ENCODE data around the gene STIP1. TPM values are rescaled to one million over a fixed set of nuclear protein-coding genes. Genes with fewer than 3 reads are reported as not detected.

STIP1 gene
- total and polyA plus RNA-seq, 4 experiments from 2014 or later: 37.1 to 106 (median 98.1) TPM

GRCh38 chr11:64251016-64251752 lies 65.2 kb downstream of the STIP1 start, which contains the start of gene PLCB3:
Gene PLCB3 (plus strand): TSS chr11:64251530. CDS start chr11:64251650, 120 bp downstream.
- Histone ChIP-seq H3K4me1 (ENCODE audit: insufficient read depth, low read length) (peaks cover 40% of the 10 kb centered on the region), H3K27ac (ENCODE audit: low read depth, low read length) (peak within 1 kb of the TSS; percentile 36), H3K36me3 (ENCODE audit: insufficient read depth, low read length) (no peaks in the 10 kb centered on the region), H3K4me3 (ENCODE audit: low read length in 2 of 2) (peak within 1 kb of the TSS; percentile 17 to 56), H3K9me3 (ENCODE audit: control insufficient read depth in 1 of 2, low read length in 2 of 2) (no peaks in the 10 kb centered on the region), H3K27me3 (ENCODE audit: insufficient read depth, low read length) (no peaks in the 10 kb centered on the region)
- POLR2A ChIA-PET (ENCODE audit: partially characterized antibody): interaction anchor here (1.1 to 38.9 kb wide), 12 partner anchors 9 to 67 kb away, joined by 3 to 937 read pairs (median 12); partner anchors contain the start of genes BAD, DNAJC4, FERMT3 and FKBP2
- peaks cover 5 to 40% (median 16%) of the 10 kb centered on the region in 4 donors for H3K4me1 Mint-ChIP-seq
- H3K27ac Mint-ChIP-seq: peak within 1 kb of the TSS; percentile 81 to 89 (median 85)
- H3K9me3 Mint-ChIP-seq: no peaks in the 10 kb centered on the region
- peak within 1 kb of the TSS; percentile 84 to 89 (median 88) for H3K4me3 Mint-ChIP-seq
- H3K27me3 Mint-ChIP-seq: no peaks in the 10 kb centered on the region
- intact Hi-C loops (cut with micrococcal nuclease): loop anchor here (1.0 kb wide), 4 partner anchors 18 to 50 kb away; partner anchors contain the start of gene DNAJC4
- peak; percentile 53 to 55 (median 53) for DNase-seq
- peaks cover 0 to 2% of the 10 kb centered on the region in 2 donors for H3K36me3 Mint-ChIP-seq
- CTCF ChIA-PET (ENCODE audit: partially characterized antibody): interaction anchor here (0.6 to 10.5 kb wide), 20 partner anchors 8 to 1686 kb away, joined by 3 to 121 read pairs (median 6); partner anchors contain the start of genes CATSPERZ, DNAJC4, ESRRA and FERMT3

GRCh38 chr11:64251753-64252002 lies 65.7 kb downstream of the STIP1 start:
- POLR2A ChIA-PET (ENCODE audit: partially characterized antibody): interaction anchor here (1.2 to 38.9 kb wide), 9 partner anchors 9 to 66 kb away, joined by 3 to 937 read pairs (median 23); partner anchors contain the start of genes DNAJC4, FERMT3, FKBP2 and GPR137
- DNase-seq: no peak
- Histone ChIP-seq H3K9me3 (ENCODE audit: control insufficient read depth in 1 of 2, low read length in 2 of 2) (no peaks in the 10 kb centered on the region), H3K27ac (ENCODE audit: low read depth, low read length) (peak overlapping the region; percentile 36), H3K27me3 (ENCODE audit: insufficient read depth, low read length) (no peaks in the 10 kb centered on the region), H3K4me1 (ENCODE audit: insufficient read depth, low read length) (peaks cover 40% of the 10 kb centered on the region), H3K36me3 (ENCODE audit: insufficient read depth, low read length) (peaks cover 3% of the 10 kb centered on the region), H3K4me3 (ENCODE audit: low read length in 2 of 2) (peak overlapping the region; percentile 17 to 56)
- H3K36me3 Mint-ChIP-seq: peaks cover 0 to 3% of the 10 kb centered on the region in 2 donors
- intact Hi-C loops (cut with micrococcal nuclease): loop anchor here (1.0 kb wide), 4 partner anchors 18 to 50 kb away; partner anchors contain the start of gene DNAJC4
- H3K4me1 Mint-ChIP-seq: peaks cover 5 to 40% (median 15%) of the 10 kb centered on the region in 4 donors
- H3K27me3 Mint-ChIP-seq: no peaks in the 10 kb centered on the region
- H3K9me3 Mint-ChIP-seq: no peaks in the 10 kb centered on the region
- CTCF ChIA-PET (ENCODE audit: partially characterized antibody): interaction anchor here (1.7 to 10.5 kb wide), 6 partner anchors 10 to 66 kb away, joined by 4 to 121 read pairs (median 30); partner anchors contain the start of genes CATSPERZ, ESRRA, FERMT3 and PRDX5
- peak overlapping the region; percentile 81 to 89 (median 86) for H3K4me3 Mint-ChIP-seq
- peak overlapping the region in 6 of 7 donors; percentile 53 to 88 (median 83) for H3K27ac Mint-ChIP-seq

DNA sequence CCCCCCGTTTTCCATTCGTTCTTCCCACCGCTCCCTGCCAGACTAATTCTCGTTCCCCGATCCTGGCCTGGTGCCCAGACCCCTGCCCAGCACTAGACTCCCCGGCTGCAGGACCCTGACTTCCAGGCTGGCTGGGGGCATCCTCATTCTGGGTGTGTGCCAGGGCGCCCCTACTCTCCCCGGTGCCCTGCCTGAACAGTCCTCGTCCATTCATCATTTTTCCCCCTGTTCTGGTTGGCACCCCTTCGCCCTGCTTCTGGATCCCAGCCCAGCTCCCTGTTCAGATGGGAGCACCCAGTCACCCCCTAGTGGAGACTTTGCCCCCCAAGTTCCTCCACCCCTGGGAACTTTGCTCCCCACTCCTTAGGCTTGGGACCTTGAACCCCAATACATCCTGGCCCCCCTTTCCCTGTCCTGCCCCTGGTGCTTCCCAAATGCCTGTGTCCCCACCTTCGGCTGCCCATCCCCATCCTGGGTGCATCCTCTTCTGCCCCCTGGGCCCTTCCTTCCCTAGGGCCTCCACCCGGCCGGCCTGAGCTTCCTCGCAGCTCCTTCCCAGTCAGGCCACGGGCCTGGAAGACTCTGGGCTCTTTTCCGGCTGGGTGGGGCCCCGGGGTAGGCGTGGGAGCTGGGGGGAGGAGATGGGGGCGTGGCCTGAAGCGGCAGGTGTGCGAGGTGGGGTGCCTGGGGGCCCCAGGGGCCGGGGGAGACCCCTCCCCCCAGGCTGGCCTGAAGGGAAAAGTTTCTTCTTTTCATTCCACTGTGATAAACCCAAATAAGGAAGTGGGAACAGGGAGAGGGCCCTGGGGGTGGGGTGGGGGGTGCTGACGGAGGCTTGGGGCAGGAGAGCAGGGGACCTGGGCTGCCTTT lies 66.3 kb downstream of the STIP1 start:
- peak overlapping the region; percentile 53 to 88 (median 82) for H3K27ac Mint-ChIP-seq
- Histone ChIP-seq H3K4me1 (ENCODE audit: insufficient read depth, low read length) (peaks cover 36% of the 10 kb centered on the region), H3K36me3 (ENCODE audit: insufficient read depth, low read length) (peaks cover 3% of the 10 kb centered on the region), H3K9me3 (ENCODE audit: control insufficient read depth in 1 of 2, low read length in 2 of 2) (no peaks in the 10 kb centered on the region), H3K4me3 (ENCODE audit: low read length in 2 of 2) (peak overlapping the region; percentile 17 to 56), H3K27me3 (ENCODE audit: insufficient read depth, low read length) (no peaks in the 10 kb centered on the region), H3K27ac (ENCODE audit: low read depth, low read length) (peak overlapping the region; percentile 36)
- no peaks in the 10 kb centered on the region for H3K9me3 Mint-ChIP-seq
- peak in 1 of 5 donors; percentile 17 for DNase-seq
- CTCF ChIA-PET (ENCODE audit: partially characterized antibody): interaction anchor here (1.7 to 10.5 kb wide), 6 partner anchors 9 to 65 kb away, joined by 4 to 121 read pairs (median 30); partner anchors contain the start of genes CATSPERZ, ESRRA, FERMT3 and PRDX5
- peaks cover 0 to 4% of the 10 kb centered on the region in 2 donors for H3K36me3 Mint-ChIP-seq
- POLR2A ChIA-PET (ENCODE audit: partially characterized antibody): interaction anchor here (1.2 to 38.9 kb wide), 9 partner anchors 10 to 66 kb away, joined by 3 to 937 read pairs (median 23); partner anchors contain the start of genes DNAJC4, FERMT3, FKBP2 and GPR137
- intact Hi-C loops (cut with micrococcal nuclease): no loop called here
- H3K27me3 Mint-ChIP-seq: no peaks in the 10 kb centered on the region
- H3K4me1 Mint-ChIP-seq: peaks cover 5 to 36% (median 13%) of the 10 kb centered on the region in 4 donors
- H3K4me3 Mint-ChIP-seq: peak overlapping the region; percentile 81 to 89 (median 86)

DNA sequence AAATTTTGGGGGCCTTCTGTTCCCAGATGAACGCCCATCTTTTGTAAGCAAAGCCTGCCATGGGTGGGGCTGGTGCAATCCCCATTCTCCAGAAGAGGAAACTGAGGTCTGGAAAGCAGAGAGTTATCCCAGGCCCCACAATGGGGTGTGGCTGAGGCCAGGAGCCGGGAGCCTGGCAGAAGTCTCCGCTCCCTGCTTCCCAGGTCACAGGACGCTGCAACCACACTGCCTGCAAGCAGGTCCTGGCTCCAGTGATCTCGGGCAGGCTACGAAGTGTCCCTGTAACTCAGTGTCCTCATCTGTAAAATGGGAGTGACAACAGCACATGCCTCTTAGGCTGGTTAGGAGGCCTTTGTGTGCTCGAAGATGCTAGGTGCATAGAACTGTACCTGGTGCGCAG lies 67.1 kb downstream of the STIP1 start:
- H3K27ac ChIP-seq (ENCODE audit: low read depth, low read length): no peak overlapping the region

GRCh38 chr11:64253481-64253880 lies 67.5 kb downstream of the STIP1 start:
- Histone ChIP-seq H3K4me3 (ENCODE audit: low read length in 2 of 2) (no peak overlapping the region), H3K36me3 (ENCODE audit: insufficient read depth, low read length) (peaks cover 3% of the 10 kb centered on the region), H3K4me1 (ENCODE audit: insufficient read depth, low read length) (peaks cover 31% of the 10 kb centered on the region), H3K9me3 (ENCODE audit: control insufficient read depth in 1 of 2, low read length in 2 of 2) (no peaks in the 10 kb centered on the region), H3K27ac (ENCODE audit: low read depth, low read length) (no peak overlapping the region), H3K27me3 (ENCODE audit: insufficient read depth, low read length) (no peaks in the 10 kb centered on the region)
- Mint-ChIP-seq H3K4me3 (peak overlapping the region in 5 of 8 donors; percentile 2 to 55 (median 39)), H3K9me3 (no peaks in the 10 kb centered on the region), H3K27ac (peak overlapping the region in 2 of 7 donors; percentile 55 to 59), H3K27me3 (no peaks in the 10 kb centered on the region), H3K36me3 (peaks cover 0 to 9% of the 10 kb centered on the region in 2 donors), H3K4me1 (peaks cover 5 to 29% (median 9%) of the 10 kb centered on the region in 4 donors)
- intact Hi-C loops (cut with micrococcal nuclease): no loop called here
- DNase-seq: no peak
- ChIA-PET CTCF (ENCODE audit: partially characterized antibody) (interaction anchor here (0.6 to 1.4 kb wide), 8 partner anchors 9 to 51 kb away, joined by 3 to 5 read pairs (median 3); partner anchors contain the start of gene FERMT3), POLR2A (ENCODE audit: partially characterized antibody) (interaction anchor here (1.0 to 1.8 kb wide), 3 partner anchors 8 to 17 kb away, joined by 3 to 6 read pairs (median 6); no protein-coding TSS in a partner anchor)

More for the DNA sequence above, 67.1 kb downstream of the STIP1 start:
- intact Hi-C loops (cut with micrococcal nuclease): no loop called here
- no peak for DNase-seq
- Mint-ChIP-seq H3K4me3 (peak overlapping the region; percentile 2 to 66 (median 42)), H3K27ac (peak overlapping the region in 2 of 7 donors; percentile 7 to 55), H3K27me3 (no peaks in the 10 kb centered on the region), H3K36me3 (peaks cover 0 to 8% of the 10 kb centered on the region in 2 donors), H3K9me3 (no peaks in the 10 kb centered on the region), H3K4me1 (peaks cover 5 to 32% (median 10%) of the 10 kb centered on the region in 4 donors)
- H3K4me1 ChIP-seq (ENCODE audit: insufficient read depth, low read length): peaks cover 31% of the 10 kb centered on the region
- POLR2A ChIA-PET (ENCODE audit: partially characterized antibody): interaction anchor here (1.8 to 38.9 kb wide), 4 partner anchors 10 to 44 kb away, joined by 6 to 937 read pairs (median 158); partner anchors contain the start of genes FERMT3 and FKBP2
- CTCF ChIA-PET (ENCODE audit: partially characterized antibody): interaction anchor here (1.0 to 3.7 kb wide), 4 partner anchors 11 to 48 kb away, joined by 3 to 43 read pairs (median 10); no protein-coding TSS in a partner anchor
- H3K9me3 ChIP-seq (ENCODE audit: control insufficient read depth in 1 of 2, low read length in 2 of 2): no peaks in the 10 kb centered on the region
- H3K36me3 ChIP-seq (ENCODE audit: insufficient read depth, low read length): peaks cover 3% of the 10 kb centered on the region
- H3K27me3 ChIP-seq (ENCODE audit: insufficient read depth, low read length): no peaks in the 10 kb centered on the region
- no peak overlapping the region for H3K4me3 ChIP-seq (ENCODE audit: low read length in 2 of 2)

Measured in CD4-positive, alpha-beta memory T cell (primary cell).